Right kidney (tissue), 1 donor: ENCODE data around the gene TPRN.
A peak's percentile ranks its signal among the peaks of the same experiment; 100 is the strongest.

ENCODE experiments used
- DNase-seq: peaks from one replicate; pipeline ENCODE4 v3.0.0-alpha.2; 2016

Gene TPRN

GRCh38 chr9:137227054-137227852 lies 26.7 kb upstream of the TPRN start, which contains the start of gene RNF224:
Gene RNF224, plus strand, starts transcription at chr9:137227502. Its CDS starts 834 bp downstream, at chr9:137228336.
- peak; percentile 78 for DNase-seq

GRCh38 chr9:137226338-137227053 lies 26.0 kb upstream of the TPRN start:
- DNase-seq, result no peak

GRCh38 chr9:137225699-137226331 lies 25.3 kb upstream of the TPRN start:
- no peak for DNase-seq

GRCh38 chr9:137224830-137225694 lies 24.5 kb upstream of the TPRN start, which contains the start of gene CYSRT1:
Gene CYSRT1, plus strand, starts transcription at chr9:137225174. Its CDS starts 448 bp downstream, at chr9:137225622.
- DNase-seq, result no peak

GRCh38 chr9:137223078-137223970 lies 22.8 kb upstream of the TPRN start:
- peak; percentile 87 for DNase-seq

- DNase-seq, result peak; percentile 68
Observed at GRCh38 chr9:137222190-137223077, 21.9 kb upstream of the TPRN start, which contains the start of gene RNF208. Gene RNF208, minus strand, starts transcription at chr9:137222240. Its CDS starts 1,028 bp downstream, at chr9:137221212.

GRCh38 chr9:137221506-137222111 lies 21.1 kb upstream of the TPRN start:
- DNase-seq, result peak; percentile 31

- DNase-seq, result no peak
Observed at GRCh38 chr9:137221095-137221505, 20.6 kb upstream of the TPRN start.

GRCh38 chr9:137220317-137221094 lies 20.0 kb upstream of the TPRN start:
- DNase-seq, result no peak

GRCh38 chr9:137219757-137220316 lies 19.3 kb upstream of the TPRN start:
- no peak for DNase-seq

GRCh38 chr9:137218754-137219271 lies 18.3 kb upstream of the TPRN start:
- no peak for DNase-seq

- no peak for DNase-seq
Observed at GRCh38 chr9:137218212-137218753, 17.7 kb upstream of the TPRN start.

GRCh38 chr9:137217276-137218211 lies 17.0 kb upstream of the TPRN start:
- DNase-seq, result no peak

- no peak for DNase-seq
Observed at GRCh38 chr9:137216188-137216965, 15.8 kb upstream of the TPRN start.

GRCh38 chr9:137215196-137215986 lies 14.8 kb upstream of the TPRN start:
- DNase-seq, result no peak
